ENCODE data around the gene CTU2. TPM values are rescaled to one million over a fixed set of nuclear protein-coding genes. Genes with fewer than 3 reads are reported as not detected.

Gene CTU2
- total and polyA plus RNA-seq, 2 of the 8 experiments (the other 6 are each of a cell fraction or from before 2014, with no cell fraction given) = 32.7 to 42.9 TPM

DNA sequence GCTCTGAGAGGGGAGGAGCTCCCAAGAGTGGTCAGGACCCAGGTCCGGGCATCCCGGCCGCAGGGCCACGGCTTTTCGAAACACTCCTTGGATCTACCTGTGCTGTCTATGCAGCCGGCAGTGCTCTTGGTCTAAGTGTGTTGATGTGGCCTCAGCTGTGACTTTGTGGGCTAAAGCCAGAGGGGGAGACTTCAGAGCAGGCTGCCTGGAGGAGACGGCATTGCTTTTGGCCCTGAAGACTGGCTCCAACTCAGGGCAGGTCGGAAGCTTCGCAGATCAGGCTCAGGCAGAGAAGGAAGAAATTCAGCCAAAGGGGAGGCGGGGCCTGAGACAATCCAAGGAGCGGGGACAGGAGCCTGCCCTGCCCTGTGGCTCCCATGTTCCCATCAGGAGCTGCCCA lies 47.3 kb downstream of the CTU2 start:
- no peaks in the 10 kb centered on the region for H3K36me3 ChIP-seq (ENCODE audit: control insufficient read depth in 2 of 4, insufficient read depth in 4 of 4, low read length in 3 of 4)
- H3K4me1 ChIP-seq (replicated peaks in 1 of 4; ENCODE audit: control insufficient read depth in 3 of 4, insufficient read depth in 4 of 4, low read length in 3 of 4) = peaks cover 0 to 17% (median 5%) of the 10 kb centered on the region in 4 experiments; a peak in 3 of 7 replicates
- no peak overlapping the region for H3K4ac ChIP-seq (replicated peaks; ENCODE audit: insufficient read length, low read depth, low read length)
- peak overlapping the region; percentile 62 for H4K8ac ChIP-seq (ENCODE audit: extremely low read depth, insufficient read depth, low read length)
- H3K27me3 ChIP-seq (replicated peaks in 1 of 4; ENCODE audit: control insufficient read depth in 3 of 4, extremely low read depth in 1 of 4, insufficient read depth in 3 of 4, low read length in 3 of 4) = no peaks in the 10 kb centered on the region
- FAIRE-seq (no peak), DNase-seq (ENCODE audit: low read depth in 1 of 2, low spot score in 2 of 2) (no peak)
- H3K9ac ChIP-seq (replicated peaks in 1 of 4; ENCODE audit: extremely low read depth in 1 of 4, low read depth in 3 of 4, low read length in 3 of 4) = no peak overlapping the region
- ChIA-PET CTCF (ENCODE audit: partially characterized antibody) (interaction anchor here (0.6 to 25.0 kb wide), 12 partner anchors 9 to 413 kb away, joined by 3 to 251 read pairs (median 6); no protein-coding TSS in a partner anchor), POLR2A (ENCODE audit: partially characterized antibody) (interaction anchor here (1.0 to 2.9 kb wide), 3 partner anchors 11 to 57 kb away, joined by 4 to 13 read pairs (median 5); partner anchors contain the start of gene APRT)
- H3K9me3 ChIP-seq (ENCODE audit: insufficient read depth in 2 of 2, low read depth in 1 of 2, low read length in 1 of 2) = no peaks in the 10 kb centered on the region
- peaks cover 0 to 2% of the 10 kb centered on the region in 2 experiments for H4K20me1 ChIP-seq (replicated peaks in 1 of 2; ENCODE audit: control insufficient read depth in 1 of 2, insufficient read depth in 2 of 2, low read length in 2 of 2)
- no peak overlapping the region for H2AFZ ChIP-seq (ENCODE audit: low read length)
- H3K18ac ChIP-seq (ENCODE audit: extremely low read depth, low read length) = no peak overlapping the region
- H3K56ac ChIP-seq (replicated peaks; ENCODE audit: insufficient read length, low read depth, low read length) = no peak overlapping the region
- H3K23me2 ChIP-seq (ENCODE audit: low read depth, low read length) = no peaks in the 10 kb centered on the region
- no peak overlapping the region for H4K5ac ChIP-seq (ENCODE audit: insufficient read length, low read depth, low read length)
- no peak overlapping the region for H2BK15ac ChIP-seq (ENCODE audit: low read length)
- H3K79me1 ChIP-seq (ENCODE audit: low read depth, low read length) = no peaks in the 10 kb centered on the region; the same call in 1 of the 2 replicates
- H2BK120ac ChIP-seq (replicated peaks; ENCODE audit: low read depth, low read length) = no peak overlapping the region
- H3K14ac ChIP-seq (ENCODE audit: insufficient read length) = no peak overlapping the region
- no peak overlapping the region for H2AK5ac ChIP-seq (ENCODE audit: low read depth, low read length)
- no peak overlapping the region for H3K23ac ChIP-seq (ENCODE audit: insufficient read length)
- H3K4me3 ChIP-seq (ENCODE audit: extremely low read depth in 1 of 4, insufficient read depth in 2 of 4, low read depth in 3 of 4, low read length in 4 of 4) = no peak overlapping the region
- no peak overlapping the region for H2BK20ac ChIP-seq (ENCODE audit: low read length)
- WGBS, 2 experiments (ENCODE audit: extremely low coverage in 1 of 2, insufficient coverage in 1 of 2, insufficient read length in 1 of 2, insufficient replicate concordance in 2 of 2, low coverage in 1 of 2, low lambda C conversion rate in 2 of 2, missing lambda C conversion rate in 1 of 2) = 93% methylated on average over 11 of the region's 11 CpGs; no CpG with 5 or more reads in 1 of the 2 experiments
- no peak overlapping the region for H2BK5ac ChIP-seq (ENCODE audit: low read depth, low read length)
- no peaks in the 10 kb centered on the region; a peak in 1 of 4 replicates for H3K79me2 ChIP-seq (ENCODE audit: control insufficient read depth in 1 of 2, insufficient read depth in 2 of 2, low read length in 2 of 2)
- H2BK12ac ChIP-seq (ENCODE audit: low read depth, low read length) = no peak overlapping the region
- no peak overlapping the region for H3K27ac ChIP-seq (ENCODE audit: low read depth, low read length)
- H3K4me2 ChIP-seq (ENCODE audit: insufficient read depth in 1 of 2, low read depth in 2 of 2, low read length in 2 of 2) = no peak overlapping the region
- H4K91ac ChIP-seq (replicated peaks; ENCODE audit: insufficient read length, low read length) = no peak overlapping the region
- TF ChIP-seq NANOG (IDR thresholded peaks at IDR 0.05; ENCODE audit: insufficient read depth, low read depth, low read length, poor library complexity, severe bottlenecking) = no peak
- TF ChIP-seq POU5F1 (IDR thresholded peaks at IDR 0.05; ENCODE audit: low read depth, low read length) = no peak
- no peak for TF ChIP-seq SP2 (IDR thresholded peaks at IDR 0.05; ENCODE audit: low read length)
- TF ChIP-seq CHD2 (IDR thresholded peaks at IDR 0.05; ENCODE audit: low read length) = no peak
- no peak for TF ChIP-seq FOSL1 (IDR thresholded peaks at IDR 0.05; ENCODE audit: insufficient read depth, low read depth, low read length)
- TF ChIP-seq, protein P1, sequence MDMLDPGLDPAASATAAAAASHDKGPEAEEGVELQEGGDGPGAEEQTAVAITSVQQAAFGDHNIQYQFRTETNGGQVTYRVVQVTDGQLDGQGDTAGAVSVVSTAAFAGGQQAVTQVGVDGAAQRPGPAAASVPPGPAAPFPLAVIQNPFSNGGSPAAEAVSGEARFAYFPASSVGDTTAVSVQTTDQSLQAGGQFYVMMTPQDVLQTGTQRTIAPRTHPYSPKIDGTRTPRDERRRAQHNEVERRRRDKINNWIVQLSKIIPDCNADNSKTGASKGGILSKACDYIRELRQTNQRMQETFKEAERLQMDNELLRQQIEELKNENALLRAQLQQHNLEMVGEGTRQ (IDR thresholded peaks at IDR 0.05; ENCODE audit: low read length) = no peak
- no peak for TF ChIP-seq TAF1 (IDR thresholded peaks at IDR 0.05; ENCODE audit: low read depth, low read length)
- no peak for TF ChIP-seq TBP (IDR thresholded peaks at IDR 0.05; ENCODE audit: low read depth, low read length)
- TF ChIP-seq CHD1 (IDR thresholded peaks at IDR 0.05; ENCODE audit: low read depth, low read length) = no peak
- no peak for TF ChIP-seq GABPA (IDR thresholded peaks at IDR 0.05; ENCODE audit: borderline replicate concordance, insufficient read depth, low read length)
- TF ChIP-seq SRF (IDR thresholded peaks at IDR 0.05; ENCODE audit: low read depth, low read length) = no peak
- no peak for TF ChIP-seq MAFK (IDR thresholded peaks at IDR 0.05; ENCODE audit: low read depth, low read length)
- no peak for TF ChIP-seq HDAC6 (IDR thresholded peaks at IDR 0.05; ENCODE audit: low read depth, low read length)
- no peak for TF ChIP-seq POLR2AphosphoS5 (IDR thresholded peaks at IDR 0.05; ENCODE audit: low read depth, low read length)

All from H1 (cell line).